Measurements from ENCODE around the gene SATB1.

SATB1 gene

DNA sequence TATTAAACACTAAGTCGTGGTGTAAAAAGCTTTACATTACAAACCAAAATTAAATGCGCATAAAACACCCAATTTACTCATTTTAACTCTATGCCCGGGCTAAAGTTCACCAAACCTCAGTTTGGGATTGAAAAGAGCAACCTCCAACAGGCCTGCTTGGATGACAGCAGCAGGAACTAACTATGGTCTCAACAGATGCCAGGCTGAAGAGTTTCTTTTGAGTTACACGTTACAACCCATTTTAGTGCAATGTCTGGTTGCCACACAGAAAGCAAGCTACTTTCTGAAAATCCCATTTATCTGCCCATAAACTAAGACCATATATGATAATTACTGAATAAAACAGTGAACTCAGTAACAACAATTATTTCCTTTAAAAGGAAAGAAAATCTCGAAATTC is 2.2 kb downstream of the SATB1 start:
- TF ChIP-seq TOX (CRISPR knock-in tag; IDR thresholded peaks at IDR 0.05; ENCODE audit: borderline replicate concordance) (no peak), ZFP3 (CRISPR knock-in tag; IDR thresholded peaks at IDR 0.05) (no peak), ZNF8 (CRISPR knock-in tag; IDR thresholded peaks at IDR 0.05) (no peak)
- TF ChIP-seq, protein P1, sequence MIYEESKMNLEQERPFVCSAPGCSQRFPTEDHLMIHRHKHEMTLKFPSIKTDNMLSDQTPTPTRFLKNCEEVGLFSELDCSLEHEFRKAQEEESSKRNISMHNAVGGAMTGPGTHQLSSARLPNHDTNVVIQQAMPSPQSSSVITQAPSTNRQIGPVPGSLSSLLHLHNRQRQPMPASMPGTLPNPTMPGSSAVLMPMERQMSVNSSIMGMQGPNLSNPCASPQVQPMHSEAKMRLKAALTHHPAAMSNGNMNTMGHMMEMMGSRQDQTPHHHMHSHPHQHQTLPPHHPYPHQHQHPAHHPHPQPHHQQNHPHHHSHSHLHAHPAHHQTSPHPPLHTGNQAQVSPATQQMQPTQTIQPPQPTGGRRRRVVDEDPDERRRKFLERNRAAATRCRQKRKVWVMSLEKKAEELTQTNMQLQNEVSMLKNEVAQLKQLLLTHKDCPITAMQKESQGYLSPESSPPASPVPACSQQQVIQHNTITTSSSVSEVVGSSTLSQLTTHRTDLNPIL (CRISPR knock-in tag; IDR thresholded peaks at IDR 0.05; ENCODE audit: low read depth): no peak
- TF ChIP-seq, protein P2, sequence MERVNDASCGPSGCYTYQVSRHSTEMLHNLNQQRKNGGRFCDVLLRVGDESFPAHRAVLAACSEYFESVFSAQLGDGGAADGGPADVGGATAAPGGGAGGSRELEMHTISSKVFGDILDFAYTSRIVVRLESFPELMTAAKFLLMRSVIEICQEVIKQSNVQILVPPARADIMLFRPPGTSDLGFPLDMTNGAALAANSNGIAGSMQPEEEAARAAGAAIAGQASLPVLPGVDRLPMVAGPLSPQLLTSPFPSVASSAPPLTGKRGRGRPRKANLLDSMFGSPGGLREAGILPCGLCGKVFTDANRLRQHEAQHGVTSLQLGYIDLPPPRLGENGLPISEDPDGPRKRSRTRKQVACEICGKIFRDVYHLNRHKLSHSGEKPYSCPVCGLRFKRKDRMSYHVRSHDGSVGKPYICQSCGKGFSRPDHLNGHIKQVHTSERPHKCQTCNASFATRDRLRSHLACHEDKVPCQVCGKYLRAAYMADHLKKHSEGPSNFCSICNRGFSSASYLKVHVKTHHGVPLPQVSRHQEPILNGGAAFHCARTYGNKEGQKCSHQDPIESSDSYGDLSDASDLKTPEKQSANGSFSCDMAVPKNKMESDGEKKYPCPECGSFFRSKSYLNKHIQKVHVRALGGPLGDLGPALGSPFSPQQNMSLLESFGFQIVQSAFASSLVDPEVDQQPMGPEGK (CRISPR knock-in tag; IDR thresholded peaks at IDR 0.05; ENCODE audit: borderline replicate concordance): no peak
- TF ChIP-seq, protein P3, sequence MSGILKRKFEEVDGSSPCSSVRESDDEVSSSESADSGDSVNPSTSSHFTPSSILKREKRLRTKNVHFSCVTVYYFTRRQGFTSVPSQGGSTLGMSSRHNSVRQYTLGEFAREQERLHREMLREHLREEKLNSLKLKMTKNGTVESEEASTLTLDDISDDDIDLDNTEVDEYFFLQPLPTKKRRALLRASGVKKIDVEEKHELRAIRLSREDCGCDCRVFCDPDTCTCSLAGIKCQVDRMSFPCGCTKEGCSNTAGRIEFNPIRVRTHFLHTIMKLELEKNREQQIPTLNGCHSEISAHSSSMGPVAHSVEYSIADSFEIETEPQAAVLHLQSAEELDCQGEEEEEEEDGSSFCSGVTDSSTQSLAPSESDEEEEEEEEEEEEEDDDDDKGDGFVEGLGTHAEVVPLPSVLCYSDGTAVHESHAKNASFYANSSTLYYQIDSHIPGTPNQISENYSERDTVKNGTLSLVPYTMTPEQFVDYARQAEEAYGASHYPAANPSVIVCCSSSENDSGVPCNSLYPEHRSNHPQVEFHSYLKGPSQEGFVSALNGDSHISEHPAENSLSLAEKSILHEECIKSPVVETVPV (CRISPR knock-in tag; IDR thresholded peaks at IDR 0.05): no peak
- ATAC-seq: no peak

DNA sequence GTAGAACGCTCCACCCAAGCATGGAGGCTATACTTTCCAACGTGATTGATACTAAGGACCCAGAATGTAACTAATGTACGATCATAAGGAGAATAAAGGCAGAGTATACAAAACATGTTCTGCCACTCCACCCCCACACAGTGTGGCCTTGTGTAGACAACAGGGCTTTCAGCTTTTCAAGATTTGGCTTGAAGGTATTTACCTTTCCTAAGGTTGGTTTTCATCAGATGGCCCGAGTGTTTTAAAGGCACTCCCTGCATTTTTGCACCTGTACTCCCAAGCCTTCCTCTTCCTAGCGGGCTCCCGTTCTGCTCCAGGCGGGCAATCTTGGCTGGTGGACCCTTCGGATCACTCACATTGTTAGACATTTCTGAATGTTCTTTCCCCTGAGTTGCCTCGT is 4.6 kb downstream of the SATB1 start:
- no peak for ATAC-seq
- TF ChIP-seq ARNTL (CRISPR knock-in tag; IDR thresholded peaks at IDR 0.05; ENCODE audit: borderline replicate concordance, low read depth) (no peak), ISL1 (CRISPR knock-in tag; IDR thresholded peaks at IDR 0.05) (no peak), CSDC2 (CRISPR knock-in tag; IDR thresholded peaks at IDR 0.05) (no peak), ZNF565 (CRISPR knock-in tag; conservative IDR thresholded peaks at IDR 0.05; ENCODE audit: low read depth) (no peak)

DNA sequence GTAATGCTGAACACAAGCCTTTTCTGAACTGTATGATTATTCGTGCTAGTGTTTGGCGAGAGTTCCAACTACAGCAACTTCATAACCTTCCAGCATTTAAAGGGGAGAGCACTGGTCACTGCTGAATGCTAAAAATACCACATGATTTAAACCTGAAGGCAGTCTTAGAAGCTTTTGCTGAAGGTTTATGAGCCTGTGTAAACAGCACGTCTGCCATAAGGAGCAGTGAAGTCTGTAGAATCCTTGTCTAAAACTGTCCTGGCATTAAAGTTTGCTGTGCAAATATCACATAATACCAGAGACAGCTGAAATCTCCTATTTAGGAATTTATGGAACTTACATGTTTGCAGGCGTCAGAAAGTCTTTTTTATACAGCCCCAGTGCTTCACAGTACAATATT is 5.9 kb downstream of the SATB1 start:
- no peak; the same call in 2 of the 3 replicates for ATAC-seq
- TF ChIP-seq OSR1 (CRISPR knock-in tag; IDR thresholded peaks at IDR 0.05): no peak
- TF ChIP-seq ZFP3 (CRISPR knock-in tag; IDR thresholded peaks at IDR 0.05): no peak
- no peak for TF ChIP-seq GLIS3 (CRISPR knock-in tag; IDR thresholded peaks at IDR 0.05)
- no peak for TF ChIP-seq ESRRG (CRISPR knock-in tag; IDR thresholded peaks at IDR 0.05)
- TF ChIP-seq ZC3H10 (CRISPR knock-in tag; IDR thresholded peaks at IDR 0.05): no peak
- TF ChIP-seq RARB (CRISPR knock-in tag; IDR thresholded peaks at IDR 0.05): no peak
- TF ChIP-seq, protein P1 (CRISPR knock-in tag; IDR thresholded peaks at IDR 0.05; ENCODE audit: low read depth): no peak
- TF ChIP-seq TCF4 (CRISPR knock-in tag; IDR thresholded peaks at IDR 0.05; ENCODE audit: borderline replicate concordance): no peak
- TF ChIP-seq, protein P3 (CRISPR knock-in tag; IDR thresholded peaks at IDR 0.05): no peak
- TF ChIP-seq CSDC2 (CRISPR knock-in tag; IDR thresholded peaks at IDR 0.05): no peak
- TF ChIP-seq, protein P2 (CRISPR knock-in tag; IDR thresholded peaks at IDR 0.05; ENCODE audit: borderline replicate concordance): no peak
- TF ChIP-seq SNAI2 (CRISPR knock-in tag; IDR thresholded peaks at IDR 0.05): no peak
- TF ChIP-seq, protein P4, sequence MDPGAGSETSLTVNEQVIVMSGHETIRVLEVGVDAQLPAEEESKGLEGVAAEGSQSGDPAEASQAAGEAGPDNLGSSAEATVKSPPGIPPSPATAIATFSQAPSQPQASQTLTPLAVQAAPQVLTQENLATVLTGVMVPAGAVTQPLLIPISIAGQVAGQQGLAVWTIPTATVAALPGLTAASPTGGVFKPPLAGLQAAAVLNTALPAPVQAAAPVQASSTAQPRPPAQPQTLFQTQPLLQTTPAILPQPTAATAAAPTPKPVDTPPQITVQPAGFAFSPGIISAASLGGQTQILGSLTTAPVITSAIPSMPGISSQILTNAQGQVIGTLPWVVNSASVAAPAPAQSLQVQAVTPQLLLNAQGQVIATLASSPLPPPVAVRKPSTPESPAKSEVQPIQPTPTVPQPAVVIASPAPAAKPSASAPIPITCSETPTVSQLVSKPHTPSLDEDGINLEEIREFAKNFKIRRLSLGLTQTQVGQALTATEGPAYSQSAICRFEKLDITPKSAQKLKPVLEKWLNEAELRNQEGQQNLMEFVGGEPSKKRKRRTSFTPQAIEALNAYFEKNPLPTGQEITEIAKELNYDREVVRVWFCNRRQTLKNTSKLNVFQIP (CRISPR knock-in tag; IDR thresholded peaks at IDR 0.05; ENCODE audit: borderline replicate concordance, low read depth): no peak
- no peak for TF ChIP-seq ZFP30 (CRISPR knock-in tag; IDR thresholded peaks at IDR 0.05)
- TF ChIP-seq ZNF8 (CRISPR knock-in tag; IDR thresholded peaks at IDR 0.05): no peak
